Glomerular endothelial cell (primary cell): ENCODE results near the gene LNP1. TPM values are rescaled to one million over a fixed set of nuclear protein-coding genes. Genes with fewer than 3 reads are reported as not detected.
A peak's percentile ranks its signal among the peaks of the same experiment; 100 is the strongest.
"Not testable (repeated sequence)": the region's sequence is repeated elsewhere in the genome, so short reads cannot be mapped to it uniquely, and the experiment has no call there.

Experiments
- DNase-seq: peaks from one replicate; pipeline ENCODE4 v3.0.0-alpha.2; 2011; ENCODE audit warnings: low read depth, low spot score; ENCODE audit errors: extremely low read depth
- total RNA-seq: library from RNA; depleted of rRNA; stranded (reverse); fragments of >200 nt; gene quantifications from 2 replicates; pipeline ENCODE4 v1.2.3, GENCODE V29; 2015

The LNP1 gene
- total RNA-seq, 1 donor from 2014 or later: 0.41 TPM

DNA sequence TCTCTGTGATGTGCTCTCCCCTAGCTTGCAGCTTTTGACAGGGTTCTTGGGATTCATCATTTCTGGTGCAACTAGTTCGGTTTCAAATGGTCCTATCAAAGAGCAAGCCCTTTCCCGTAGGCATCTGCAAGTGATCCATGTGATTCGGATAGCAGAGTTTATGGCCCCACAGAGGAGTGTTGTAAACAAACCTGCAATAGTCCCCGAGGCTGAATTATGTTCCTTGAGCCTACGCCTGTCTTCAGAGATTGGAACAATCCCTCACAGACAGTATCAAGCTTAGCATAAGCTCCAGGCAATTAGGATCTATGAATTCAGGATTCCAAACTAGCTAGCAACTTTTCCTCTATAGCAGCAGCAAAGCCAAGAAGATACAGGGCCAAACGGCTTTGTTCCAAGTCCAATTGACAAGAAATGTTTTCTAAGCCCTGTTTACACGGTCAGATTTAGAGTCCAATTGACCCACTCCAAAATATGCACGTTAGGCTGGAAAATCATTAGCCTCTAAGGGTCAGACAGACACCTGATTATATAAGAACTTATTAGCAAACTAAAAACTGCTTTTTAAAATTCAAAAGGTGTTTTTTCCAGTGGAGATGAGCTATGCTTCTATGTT is 24.8 kb downstream of the LNP1 start:
- no peak for DNase-seq

DNA sequence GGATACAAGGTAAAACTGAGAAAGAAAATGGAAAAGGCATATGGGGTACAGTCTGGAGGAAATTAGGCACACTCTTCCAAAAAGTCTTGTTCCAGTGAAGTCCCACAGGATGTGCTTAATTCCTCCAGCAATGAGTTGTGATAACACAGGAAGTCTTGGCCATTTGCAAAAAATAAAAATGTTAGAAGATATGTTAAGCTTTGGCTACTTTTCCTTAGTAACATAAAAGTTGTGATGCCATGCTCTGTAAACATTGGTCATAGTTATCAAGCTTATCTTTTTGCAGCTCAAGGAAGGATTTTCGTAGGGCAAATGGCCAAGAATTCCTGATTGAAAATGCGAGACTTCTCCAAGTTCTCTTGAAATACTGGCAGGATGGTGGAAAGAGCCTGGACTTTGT is 26.4 kb downstream of the LNP1 start:
- DNase-seq: peak; percentile 55

DNA sequence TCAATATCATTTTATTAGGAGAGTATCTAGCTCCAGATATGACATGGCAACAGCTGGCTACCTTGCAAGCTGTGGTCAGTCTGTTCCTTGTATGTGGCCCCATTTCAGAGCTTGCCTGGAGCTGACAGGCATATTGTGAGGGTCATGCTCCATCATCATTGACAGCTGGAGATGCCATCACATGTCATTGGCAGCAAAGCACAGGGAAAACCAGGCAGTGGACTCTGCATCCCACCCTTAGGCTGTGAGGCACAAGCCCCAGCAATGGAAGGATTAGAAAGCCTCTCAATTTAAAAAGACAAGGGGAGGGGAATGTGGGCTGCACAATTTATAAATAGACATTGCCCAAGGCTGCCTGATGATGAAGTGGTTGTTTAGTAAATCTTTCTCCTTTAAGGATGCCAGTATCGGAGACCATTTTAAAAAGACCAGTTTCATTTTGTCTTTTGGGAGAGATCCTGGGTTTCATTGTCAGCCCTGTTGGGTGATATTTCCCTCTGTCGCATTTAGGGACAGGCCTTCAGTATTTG is 27.9 kb downstream of the LNP1 start:
- DNase-seq: no peak

DNA sequence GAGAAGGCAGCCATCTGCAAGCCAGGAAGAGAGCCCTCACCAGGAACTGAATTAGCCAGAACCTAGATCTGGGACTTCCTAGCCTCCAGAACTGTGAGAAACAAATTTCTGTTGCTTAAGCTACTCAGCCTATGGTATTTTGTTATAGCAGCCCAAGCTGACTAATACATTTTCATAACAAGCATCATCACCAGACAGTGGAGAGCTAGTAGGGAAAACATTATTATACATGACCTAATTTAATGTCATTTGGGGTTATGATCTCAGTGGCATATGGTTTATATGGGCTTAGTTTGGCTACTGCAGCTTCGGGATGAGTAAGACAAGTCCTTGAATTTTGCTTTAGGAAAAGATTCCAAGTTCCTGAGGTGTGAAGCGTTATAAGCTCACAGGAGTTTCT is 35.6 kb downstream of the LNP1 start:
- DNase-seq: no peak

DNA sequence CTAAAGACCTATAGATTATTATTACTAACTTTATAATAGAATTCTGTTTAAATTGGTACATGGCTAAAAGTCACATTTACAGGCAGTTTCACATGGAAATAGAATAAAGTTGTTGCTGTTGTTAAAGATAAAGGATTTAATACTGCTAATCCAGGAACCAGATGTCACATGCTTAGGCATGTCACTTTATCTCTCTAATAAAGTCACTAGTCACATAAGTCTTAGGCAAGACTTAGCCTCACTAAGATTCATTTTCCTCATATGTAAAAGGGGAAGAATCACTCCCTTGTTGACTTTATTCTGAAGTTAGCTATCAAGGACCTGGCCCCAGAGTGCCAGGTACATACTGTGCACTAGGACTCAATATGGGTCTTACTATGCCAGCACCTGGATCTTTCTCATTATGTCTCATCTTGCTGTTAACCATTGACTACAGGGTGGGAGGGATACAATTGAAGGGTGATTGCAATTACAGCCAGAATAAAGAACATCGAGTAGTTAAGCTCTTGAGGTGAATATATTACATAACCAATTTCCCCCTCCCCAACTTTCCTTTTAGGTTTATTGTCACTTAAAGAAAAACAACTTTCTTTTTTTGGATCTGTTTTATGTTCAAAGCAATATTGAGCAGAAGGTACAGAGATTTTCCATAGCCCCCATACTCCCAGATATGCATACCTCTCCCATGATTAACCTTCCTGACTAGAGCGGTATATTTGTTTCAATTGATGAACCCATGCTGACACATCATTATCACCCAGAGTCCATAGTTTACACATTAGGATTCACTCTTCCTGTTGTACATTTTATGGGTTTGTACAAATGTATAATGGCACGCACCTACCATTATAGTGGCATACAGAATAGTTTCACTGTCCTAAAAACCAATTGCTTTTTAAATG is 36.6 kb downstream of the LNP1 start:
- no peak for DNase-seq

DNA sequence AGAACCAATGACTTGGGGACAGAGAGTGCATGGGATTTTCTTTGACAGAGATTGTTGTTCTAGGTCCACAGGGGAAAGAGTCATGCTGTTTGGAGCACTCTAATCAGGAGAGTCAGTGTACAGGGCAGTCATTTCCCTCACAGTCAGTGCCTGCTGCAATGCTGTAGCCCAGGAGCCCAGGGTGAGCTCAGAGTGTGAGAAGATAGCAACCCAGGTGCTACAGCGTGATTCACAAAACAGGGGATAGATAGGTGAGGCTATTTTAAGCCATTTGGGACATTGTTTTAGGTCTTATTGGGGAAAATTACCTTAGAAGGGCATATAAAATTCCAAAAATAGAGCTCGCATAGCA is 37.3 kb downstream of the LNP1 start:
- DNase-seq: no peak

DNA sequence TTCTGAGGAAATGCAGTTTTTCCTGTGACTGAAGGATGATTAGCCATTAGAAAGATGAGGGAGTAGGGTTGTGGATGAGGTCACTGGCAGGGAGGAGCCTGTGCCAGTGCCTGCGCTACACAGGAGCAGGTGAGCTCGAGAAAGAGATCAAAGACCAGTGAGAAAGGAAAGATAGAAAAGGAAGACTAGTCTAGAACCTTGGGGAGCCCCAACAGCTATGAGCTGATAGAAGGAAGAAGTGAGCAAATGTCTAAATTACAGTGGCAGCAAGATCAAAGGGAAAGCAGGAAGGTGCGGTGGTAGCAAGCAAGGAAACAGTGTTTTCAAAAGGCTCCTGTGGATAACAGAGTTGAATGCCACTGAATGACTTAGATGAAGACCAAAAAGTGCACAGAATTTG is 39.6 kb downstream of the LNP1 start:
- no peak for DNase-seq

DNA sequence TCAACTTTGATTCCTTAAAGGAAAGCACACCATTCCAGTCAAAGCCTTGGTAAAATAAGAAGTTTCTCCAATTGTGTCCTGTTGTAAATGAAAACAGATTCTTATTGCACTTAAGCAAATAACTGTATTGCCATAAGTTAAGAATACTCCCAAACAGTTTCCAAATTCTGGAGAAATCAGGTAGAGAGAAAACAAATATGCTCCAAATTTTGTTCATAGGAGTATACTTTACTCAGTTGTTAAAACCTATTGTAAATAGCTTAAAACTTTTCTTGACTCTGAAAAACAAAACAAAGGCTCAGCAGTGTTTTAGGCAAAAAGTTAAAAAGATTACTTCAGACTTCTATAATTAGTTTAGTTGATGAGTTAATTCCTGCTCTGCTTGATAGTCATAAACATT is 42.4 kb downstream of the LNP1 start:
- DNase-seq: no peak

DNA sequence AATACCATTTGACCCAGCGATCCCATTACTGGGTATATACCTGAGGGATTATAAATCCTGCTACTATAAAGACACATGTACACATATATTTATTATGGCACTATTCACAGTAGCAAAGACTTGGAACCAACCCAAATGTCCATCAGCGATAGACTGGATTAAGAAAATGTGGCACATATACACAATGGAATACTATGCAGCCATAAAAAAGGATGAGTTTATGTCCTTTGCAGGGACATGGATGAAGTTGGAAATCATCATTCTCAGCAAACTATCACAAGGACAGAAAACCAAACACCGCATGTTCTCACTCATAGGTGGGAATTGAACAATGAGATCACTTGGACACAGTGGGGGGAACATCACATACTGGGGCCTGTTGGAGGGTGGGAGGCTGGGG is 45.7 kb downstream of the LNP1 start:
- DNase-seq: not testable (repeated sequence)

DNA sequence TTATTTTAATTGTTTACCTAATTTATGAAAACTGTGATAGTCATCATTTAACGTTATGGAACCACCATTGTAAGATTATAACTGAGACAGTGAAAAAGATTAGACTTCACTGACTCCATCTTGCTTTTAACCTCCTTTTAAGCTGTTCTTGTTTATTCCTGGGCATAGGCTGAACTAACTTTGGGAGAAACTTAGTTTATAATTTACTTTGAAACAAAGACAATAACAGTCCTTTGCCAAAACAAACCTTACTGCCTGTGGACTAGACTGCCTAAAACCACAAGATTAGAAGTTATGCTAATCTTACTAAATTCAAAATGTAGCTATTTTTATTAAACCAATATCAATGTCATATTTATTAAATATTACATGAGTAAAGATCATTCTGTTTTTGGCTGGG is 46.7 kb downstream of the LNP1 start:
- no peak for DNase-seq

DNA sequence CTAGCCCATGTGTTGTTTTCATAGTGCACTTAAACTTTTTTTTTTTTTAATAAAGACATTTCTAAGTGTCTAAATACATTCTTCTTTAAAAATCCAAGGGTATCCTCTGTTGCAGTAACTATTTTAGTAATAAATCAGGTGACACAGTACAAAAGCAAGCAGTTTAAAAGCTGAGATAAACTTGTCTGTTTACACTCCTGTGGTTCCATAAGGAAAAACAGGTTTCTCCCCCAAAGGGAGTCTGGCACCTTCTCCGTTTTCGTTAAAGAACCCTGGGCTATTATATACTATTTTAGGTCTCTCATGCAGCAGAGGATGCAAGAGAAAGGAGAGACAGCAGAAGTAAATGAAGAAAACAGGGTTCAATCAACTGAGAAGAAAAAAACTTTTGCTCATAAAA is 47.9 kb downstream of the LNP1 start:
- no peak for DNase-seq

DNA sequence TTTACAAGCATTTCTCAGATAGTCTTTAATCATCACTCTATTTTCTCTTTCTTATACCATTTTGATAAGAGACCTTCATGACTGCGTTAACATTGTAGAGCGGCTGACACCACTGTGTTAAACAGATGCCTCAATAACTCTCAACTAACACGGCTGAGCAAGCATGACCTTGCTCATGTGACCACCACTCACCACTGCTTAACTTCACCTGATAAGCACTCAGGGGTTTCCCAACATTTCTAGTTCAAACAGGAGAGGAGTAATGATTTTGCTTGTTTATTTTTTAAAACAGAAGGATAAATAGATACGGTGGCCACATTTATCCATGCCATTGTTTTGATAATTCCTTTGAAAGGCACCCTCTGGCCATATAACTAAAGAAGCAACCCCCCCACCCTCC is 53.3 kb downstream of the LNP1 start:
- DNase-seq: no peak

DNA sequence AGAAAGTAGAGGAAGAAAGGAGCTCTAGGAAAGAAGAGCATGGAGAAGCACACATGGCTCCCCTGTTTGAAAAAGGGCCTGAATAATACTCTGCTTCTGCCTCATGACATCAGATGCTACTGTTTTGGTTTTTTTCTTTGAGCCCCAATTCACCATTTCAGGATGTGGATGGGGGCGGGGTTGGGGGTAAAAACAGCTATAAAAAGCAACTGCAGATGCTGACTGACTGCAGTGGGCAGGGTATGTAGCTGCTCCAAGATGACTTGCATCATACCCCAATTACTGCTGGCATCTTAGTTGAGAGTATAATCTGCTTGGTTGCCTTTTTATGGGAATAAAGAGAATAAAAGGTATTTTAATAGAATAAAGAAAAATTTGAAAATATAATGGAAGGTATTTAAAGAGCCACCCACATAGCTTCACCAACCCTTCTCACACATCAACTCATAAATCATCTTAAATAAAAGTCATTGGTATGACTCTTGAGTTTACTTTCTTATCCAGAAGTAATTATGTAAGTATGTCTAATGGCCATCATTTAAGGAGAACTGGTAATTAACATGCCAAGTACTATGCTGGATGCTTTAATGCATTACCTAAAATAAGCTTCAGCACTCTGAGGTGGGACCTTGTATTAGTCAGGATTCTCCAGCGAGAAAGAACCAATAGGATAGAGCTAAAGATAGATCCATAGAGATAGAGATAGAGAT is 54.7 kb downstream of the LNP1 start:
- DNase-seq: no peak

DNA sequence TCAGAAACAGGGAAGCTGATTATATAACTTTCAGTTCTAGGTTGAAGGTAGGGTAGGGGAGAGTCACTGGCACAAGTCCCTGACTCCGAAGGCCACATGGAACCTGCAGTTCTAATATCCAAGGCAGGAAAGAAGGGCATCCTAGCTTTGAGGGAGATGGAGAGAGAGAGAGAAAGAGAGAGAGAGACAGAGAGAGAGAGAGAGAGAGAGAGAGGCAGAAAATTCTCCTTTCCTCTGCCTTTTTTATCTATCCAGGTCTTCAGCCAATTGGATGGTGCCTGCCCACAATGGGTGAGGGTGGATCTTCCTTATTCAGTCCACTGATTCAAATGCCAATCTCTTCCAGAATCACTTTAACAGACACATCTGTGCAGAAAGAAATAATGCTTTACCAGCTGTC is 55.4 kb downstream of the LNP1 start:
- no peak for DNase-seq

DNA sequence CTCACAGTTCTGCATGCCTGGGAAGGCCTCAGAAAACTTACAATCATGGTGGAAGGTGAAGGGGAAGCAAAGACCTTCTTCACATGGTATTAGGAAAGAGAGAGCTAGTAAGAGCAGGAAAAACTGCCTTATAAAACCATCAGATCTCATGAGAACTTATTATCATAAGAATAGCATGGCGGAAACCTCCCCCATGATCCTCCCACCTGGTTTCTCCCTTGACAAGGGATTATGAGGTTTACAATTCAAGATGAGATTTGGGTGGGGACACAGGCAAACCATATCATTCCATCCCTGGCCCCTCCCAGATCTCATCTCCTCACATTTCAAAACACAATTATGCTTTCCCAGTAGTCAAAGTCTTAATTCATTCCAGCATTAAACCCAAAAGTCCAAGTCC is 56.5 kb downstream of the LNP1 start:
- no peak for DNase-seq

DNA sequence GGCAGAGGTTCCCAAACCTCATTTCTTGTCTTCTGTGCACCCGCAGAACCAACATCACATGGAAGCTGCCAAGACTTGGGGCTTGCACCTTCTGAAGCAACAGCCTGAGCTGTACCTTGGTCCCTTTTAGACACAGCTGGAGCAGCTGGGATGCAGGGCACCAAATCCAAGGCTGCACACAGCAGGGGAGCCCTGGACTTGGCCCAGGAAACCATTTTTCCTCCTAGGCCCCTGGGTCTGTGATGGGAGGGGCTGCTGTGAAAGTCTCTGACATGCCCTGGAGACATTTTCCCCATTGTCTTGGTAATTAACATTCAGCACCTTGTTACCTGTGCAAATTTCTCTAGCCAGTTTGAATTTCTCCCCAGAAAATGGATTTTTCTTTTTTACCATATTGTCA is 57.5 kb downstream of the LNP1 start:
- no peak for DNase-seq

DNA sequence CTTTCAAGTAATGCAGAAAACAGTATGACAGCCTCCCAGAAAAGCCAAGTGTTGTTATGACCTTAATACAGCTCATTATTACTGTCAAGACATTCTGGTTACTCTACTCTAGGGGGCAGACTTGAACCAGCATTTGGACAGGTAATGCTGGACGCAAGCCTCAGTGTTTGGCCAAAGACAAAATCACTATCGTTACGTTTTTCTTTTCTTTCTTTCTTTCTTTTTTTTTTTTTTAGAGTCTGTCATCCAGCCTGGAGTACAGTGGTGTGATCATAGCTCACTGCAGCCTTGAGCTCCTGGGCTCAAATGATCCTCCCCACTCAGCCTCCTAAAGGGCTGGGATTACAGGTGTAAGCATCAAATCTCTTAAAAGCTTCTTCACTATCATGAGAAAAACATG is 61.7 kb downstream of the LNP1 start:
- peak; percentile 20 for DNase-seq

DNA sequence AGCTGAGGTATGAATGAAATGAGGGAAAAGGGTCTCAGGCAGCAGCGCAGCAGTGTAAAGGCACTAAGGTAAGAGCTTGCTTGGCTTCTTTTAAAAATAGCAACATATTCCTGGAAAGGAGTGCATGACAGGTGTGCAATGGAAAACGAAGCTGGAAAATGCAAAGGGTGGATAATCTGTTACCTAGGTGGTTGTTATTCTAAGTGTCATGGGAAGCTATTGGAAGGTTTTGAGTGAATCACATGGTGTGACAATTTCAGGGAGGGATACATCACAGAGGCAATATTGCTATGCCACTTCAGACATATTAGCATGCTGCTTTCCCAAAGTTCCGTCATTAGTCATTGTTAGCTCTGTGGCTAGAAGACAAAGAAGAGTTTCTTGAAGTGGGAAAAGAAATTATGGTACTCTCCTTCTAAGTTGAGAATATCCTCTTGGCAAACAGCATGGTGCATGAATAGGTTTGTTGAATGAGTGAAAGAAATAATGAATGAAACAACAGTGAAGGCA is 62.4 kb downstream of the LNP1 start:
- no peak for DNase-seq

DNA sequence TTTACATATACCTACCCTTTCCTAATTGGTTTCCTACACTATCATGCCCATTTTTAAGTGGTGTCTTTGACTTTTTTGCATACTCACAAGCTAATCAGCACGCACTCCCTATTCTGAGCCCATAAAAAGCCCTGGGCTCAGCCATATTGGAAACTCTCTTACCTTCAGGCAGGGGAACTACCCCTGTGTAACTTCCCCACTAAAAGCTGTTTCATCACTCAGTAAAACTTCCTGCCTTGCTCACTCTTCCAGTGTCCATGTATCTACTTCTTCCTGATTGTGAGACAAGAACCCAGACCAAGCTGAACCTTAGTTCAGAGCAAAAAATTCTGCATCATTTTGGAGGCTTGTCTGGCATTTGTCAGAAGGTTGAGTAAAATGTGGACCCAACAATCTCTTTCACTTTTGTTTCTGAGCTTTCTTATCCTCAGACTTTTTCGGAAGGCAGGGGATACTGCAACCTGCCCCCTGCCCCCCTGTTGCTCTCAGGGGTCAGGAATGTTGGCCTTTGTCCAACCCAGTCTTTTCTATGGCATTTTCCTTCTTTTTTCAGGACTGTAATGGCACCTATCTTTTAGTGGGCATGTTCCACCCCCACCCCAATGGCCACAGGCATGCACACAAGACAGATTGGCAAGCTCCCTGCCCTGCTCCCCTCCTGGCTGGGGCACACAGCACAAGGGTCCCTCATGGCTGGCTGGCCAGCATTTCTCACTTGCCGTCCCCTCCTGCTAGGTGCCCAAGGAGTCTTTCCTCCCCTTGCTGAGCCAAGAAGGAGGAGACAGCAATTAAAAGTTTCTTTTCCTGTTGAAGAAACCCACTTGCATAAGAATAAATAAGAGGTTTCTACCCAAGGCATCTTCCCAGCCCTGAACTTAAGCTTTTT is 64.8 kb downstream of the LNP1 start:
- no peak for DNase-seq

DNA sequence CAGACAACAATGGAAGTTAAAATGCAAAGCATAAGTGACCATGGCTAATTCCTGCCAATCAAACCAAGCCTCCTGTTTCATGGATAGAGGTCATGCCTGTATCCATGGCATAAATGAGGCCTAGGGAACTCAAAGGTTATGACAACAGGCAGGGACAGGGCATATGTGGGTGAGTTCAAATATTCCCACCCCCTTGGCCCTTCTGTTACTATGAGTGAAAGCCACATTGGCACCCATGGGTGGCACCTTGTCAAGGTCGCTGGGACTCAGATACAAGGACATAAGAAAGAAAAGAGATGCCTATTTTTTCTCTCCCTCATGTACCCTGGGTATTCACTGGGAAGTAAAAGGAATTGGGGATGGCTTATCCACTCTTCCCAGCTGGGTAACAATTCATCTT is 65.8 kb downstream of the LNP1 start:
- DNase-seq: no peak
